ENCODE data around the gene CREBRF.

DNA sequence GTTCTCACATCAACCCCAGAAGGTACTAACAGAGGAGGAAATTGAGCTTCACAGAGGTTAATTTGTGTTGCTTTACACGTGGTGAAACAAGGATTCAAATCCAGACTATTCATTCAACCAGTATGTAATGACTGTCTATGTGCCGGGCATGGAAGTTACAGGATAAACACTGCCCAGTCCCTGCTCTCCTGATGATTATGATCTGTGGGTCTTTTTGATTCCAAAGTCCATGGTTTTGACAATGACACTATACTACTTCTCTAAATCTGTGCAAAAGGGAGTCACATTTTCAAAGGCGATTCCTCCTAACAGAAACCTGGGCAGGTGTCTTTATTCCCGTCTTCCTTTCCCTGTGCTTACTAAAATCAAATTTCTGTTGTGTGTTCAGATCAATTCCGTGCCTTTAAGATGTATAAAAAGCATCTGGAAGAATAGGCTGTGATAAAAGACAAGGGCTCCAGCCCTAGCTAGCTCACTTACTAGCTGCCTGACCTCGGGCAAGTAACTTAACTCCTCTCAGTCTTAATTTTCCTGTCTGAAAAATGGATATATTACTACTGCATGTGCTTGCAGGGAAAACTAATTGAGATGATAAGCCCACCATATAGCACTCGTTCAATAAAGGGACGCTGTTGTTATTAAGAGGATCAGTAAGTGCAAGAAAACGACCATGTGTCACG is 970 bp upstream of the CREBRF start:
- TF ChIP-seq, protein P1, sequence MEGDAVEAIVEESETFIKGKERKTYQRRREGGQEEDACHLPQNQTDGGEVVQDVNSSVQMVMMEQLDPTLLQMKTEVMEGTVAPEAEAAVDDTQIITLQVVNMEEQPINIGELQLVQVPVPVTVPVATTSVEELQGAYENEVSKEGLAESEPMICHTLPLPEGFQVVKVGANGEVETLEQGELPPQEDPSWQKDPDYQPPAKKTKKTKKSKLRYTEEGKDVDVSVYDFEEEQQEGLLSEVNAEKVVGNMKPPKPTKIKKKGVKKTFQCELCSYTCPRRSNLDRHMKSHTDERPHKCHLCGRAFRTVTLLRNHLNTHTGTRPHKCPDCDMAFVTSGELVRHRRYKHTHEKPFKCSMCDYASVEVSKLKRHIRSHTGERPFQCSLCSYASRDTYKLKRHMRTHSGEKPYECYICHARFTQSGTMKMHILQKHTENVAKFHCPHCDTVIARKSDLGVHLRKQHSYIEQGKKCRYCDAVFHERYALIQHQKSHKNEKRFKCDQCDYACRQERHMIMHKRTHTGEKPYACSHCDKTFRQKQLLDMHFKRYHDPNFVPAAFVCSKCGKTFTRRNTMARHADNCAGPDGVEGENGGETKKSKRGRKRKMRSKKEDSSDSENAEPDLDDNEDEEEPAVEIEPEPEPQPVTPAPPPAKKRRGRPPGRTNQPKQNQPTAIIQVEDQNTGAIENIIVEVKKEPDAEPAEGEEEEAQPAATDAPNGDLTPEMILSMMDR (IDR thresholded peaks at IDR 0.05), result no peak
- no peak for TF ChIP-seq POLR2A (IDR thresholded peaks at IDR 0.05)

All from right lobe of liver (tissue), 4 donors.